Muscle layer of duodenum (tissue), 2 donors: ENCODE data around the gene GRID1.

Experiments
- H3K27ac ChIP-seq: one replicate; pipeline ENCODE4 v1.7.0; 2013; ENCODE audit warnings: mild to moderate bottlenecking, low read length
- H3K27me3 ChIP-seq: one replicate; pipeline ENCODE4 v1.7.0; 2013; ENCODE audit warnings: low read depth, mild to moderate bottlenecking, control low read depth, low read length
- H3K36me3 ChIP-seq, 2 donors: one replicate each; pipeline ENCODE4 v1.7.0; 2013; ENCODE audit warnings: low read length in 2 of 2, control low read depth in 1 of 2, mild to moderate bottlenecking in 1 of 2; ENCODE audit not compliant: insufficient read depth in 2 of 2, control insufficient read depth in 1 of 2
- H3K4me1 ChIP-seq, 2 donors: one replicate each; pipeline ENCODE4 v1.7.0; 2013; ENCODE audit warnings: low read length in 2 of 2, mild to moderate bottlenecking in 2 of 2, control low read depth in 1 of 2, moderate library complexity in 1 of 2; ENCODE audit not compliant: insufficient read depth in 2 of 2, control insufficient read depth in 1 of 2
- H3K4me3 ChIP-seq, 2 donors: one replicate each; pipeline ENCODE4 v1.7.0; 2013; ENCODE audit warnings: low read length in 2 of 2, low read depth in 1 of 2, mild to moderate bottlenecking in 1 of 2
- H3K9me3 ChIP-seq, 2 donors: one replicate each; pipeline ENCODE4 v1.7.0; 2013; ENCODE audit warnings: low read length in 2 of 2, control low read depth in 1 of 2, mild to moderate bottlenecking in 1 of 2; ENCODE audit not compliant: control insufficient read depth in 1 of 2
- donor health status: healthy.

GRID1 gene

GRCh38 chr10:85795460-85795859 lies 571.1 kb downstream of the GRID1 start:
- Histone ChIP-seq H3K36me3 (no peaks in the 10 kb centered on the region), H3K27ac (no peak overlapping the region), H3K4me1 (peaks cover 0 to 5% of the 10 kb centered on the region in 2 donors), H3K9me3 (no peaks in the 10 kb centered on the region), H3K4me3 (no peak overlapping the region), H3K27me3 (no peaks in the 10 kb centered on the region)

GRCh38 chr10:85794553-85794952 lies 572.0 kb downstream of the GRID1 start:
- Histone ChIP-seq H3K27ac (no peak overlapping the region), H3K27me3 (no peaks in the 10 kb centered on the region), H3K4me3 (no peak overlapping the region), H3K9me3 (no peaks in the 10 kb centered on the region), H3K4me1 (peaks cover 0 to 5% of the 10 kb centered on the region in 2 donors), H3K36me3 (no peaks in the 10 kb centered on the region)

GRCh38 chr10:85792533-85792858 lies 574.1 kb downstream of the GRID1 start:
- no peaks in the 10 kb centered on the region for H3K27me3 ChIP-seq
- no peaks in the 10 kb centered on the region for H3K9me3 ChIP-seq
- H3K36me3 ChIP-seq = no peaks in the 10 kb centered on the region
- no peak overlapping the region for H3K4me3 ChIP-seq
- H3K4me1 ChIP-seq = peaks cover 0 to 5% of the 10 kb centered on the region in 2 donors
- no peak overlapping the region for H3K27ac ChIP-seq

- no peak overlapping the region for H3K27ac ChIP-seq
- no peaks in the 10 kb centered on the region for H3K27me3 ChIP-seq
- H3K9me3 ChIP-seq = no peaks in the 10 kb centered on the region
- H3K36me3 ChIP-seq = no peaks in the 10 kb centered on the region
- H3K4me3 ChIP-seq = no peak overlapping the region
- H3K4me1 ChIP-seq = peaks cover 0 to 5% of the 10 kb centered on the region in 2 donors
Observed at GRCh38 chr10:85791818-85792532, 574.6 kb downstream of the GRID1 start.

GRCh38 chr10:85789982-85790789 lies 576.4 kb downstream of the GRID1 start:
- H3K4me3 ChIP-seq = no peak overlapping the region
- no peaks in the 10 kb centered on the region for H3K9me3 ChIP-seq
- H3K4me1 ChIP-seq = peaks cover 0 to 5% of the 10 kb centered on the region in 2 donors
- no peak overlapping the region for H3K27ac ChIP-seq
- H3K27me3 ChIP-seq = no peaks in the 10 kb centered on the region
- no peaks in the 10 kb centered on the region for H3K36me3 ChIP-seq

- H3K9me3 ChIP-seq = no peaks in the 10 kb centered on the region
- no peak overlapping the region for H3K27ac ChIP-seq
- H3K4me3 ChIP-seq = no peak overlapping the region
- peaks cover 0 to 5% of the 10 kb centered on the region in 2 donors for H3K4me1 ChIP-seq
- no peaks in the 10 kb centered on the region for H3K27me3 ChIP-seq
- no peaks in the 10 kb centered on the region for H3K36me3 ChIP-seq
Observed at GRCh38 chr10:85789125-85789524, 577.5 kb downstream of the GRID1 start.

GRCh38 chr10:85788570-85788969 lies 578.0 kb downstream of the GRID1 start:
- Histone ChIP-seq H3K27ac (no peak overlapping the region), H3K4me1 (peaks cover 0 to 5% of the 10 kb centered on the region in 2 donors), H3K36me3 (no peaks in the 10 kb centered on the region), H3K9me3 (no peaks in the 10 kb centered on the region), H3K4me3 (no peak overlapping the region), H3K27me3 (no peaks in the 10 kb centered on the region)

GRCh38 chr10:85787881-85788280 lies 578.7 kb downstream of the GRID1 start:
- Histone ChIP-seq H3K36me3 (no peaks in the 10 kb centered on the region), H3K4me1 (peaks cover 0 to 5% of the 10 kb centered on the region in 2 donors), H3K9me3 (no peaks in the 10 kb centered on the region), H3K4me3 (no peak overlapping the region), H3K27me3 (no peaks in the 10 kb centered on the region), H3K27ac (no peak overlapping the region)

GRCh38 chr10:85787393-85787792 lies 579.2 kb downstream of the GRID1 start:
- Histone ChIP-seq H3K27me3 (no peaks in the 10 kb centered on the region), H3K27ac (no peak overlapping the region), H3K4me3 (no peak overlapping the region), H3K9me3 (no peaks in the 10 kb centered on the region), H3K4me1 (peaks cover 0 to 1% of the 10 kb centered on the region in 2 donors), H3K36me3 (no peaks in the 10 kb centered on the region)

- Histone ChIP-seq H3K9me3 (no peaks in the 10 kb centered on the region), H3K36me3 (no peaks in the 10 kb centered on the region), H3K4me1 (no peaks in the 10 kb centered on the region), H3K4me3 (no peak overlapping the region), H3K27me3 (no peaks in the 10 kb centered on the region), H3K27ac (no peak overlapping the region)
Observed at GRCh38 chr10:85786401-85786899, 580.1 kb downstream of the GRID1 start.

- Histone ChIP-seq H3K27me3 (no peaks in the 10 kb centered on the region), H3K4me3 (no peak overlapping the region), H3K27ac (no peak overlapping the region), H3K36me3 (no peaks in the 10 kb centered on the region), H3K4me1 (no peaks in the 10 kb centered on the region), H3K9me3 (no peaks in the 10 kb centered on the region)
Observed at GRCh38 chr10:85784792-85785191, 581.8 kb downstream of the GRID1 start.
